HS-5 (cell line): ENCODE measurements around the gene TMTC4.
"Not testable (repeated sequence)": the region's sequence is repeated elsewhere in the genome, so short reads cannot be mapped to it uniquely, and the experiment has no call there.

Experiments
- DNase-seq: peaks from one replicate; pipeline ENCODE4 v3.0.0-alpha.2; 2012; ENCODE audit warnings: low read depth

Gene TMTC4

GRCh38 chr13:100620792-100621191 lies 53.8 kb downstream of the TMTC4 start:
- no peak for DNase-seq

- no peak for DNase-seq
Observed at GRCh38 chr13:100619940-100620339, 54.7 kb downstream of the TMTC4 start.

- not testable (repeated sequence) for DNase-seq
Observed at GRCh38 chr13:100618897-100619296, 55.7 kb downstream of the TMTC4 start.

- no peak for DNase-seq
Observed at GRCh38 chr13:100613031-100613430, 61.6 kb downstream of the TMTC4 start.

GRCh38 chr13:100611678-100612492 lies 62.7 kb downstream of the TMTC4 start:
- DNase-seq: no peak

- no peak for DNase-seq
Observed at GRCh38 chr13:100610391-100611347, 63.9 kb downstream of the TMTC4 start.

GRCh38 chr13:100608906-100609305 lies 65.7 kb downstream of the TMTC4 start:
- DNase-seq: no peak

- DNase-seq: no peak
Observed at GRCh38 chr13:100608489-100608888, 66.1 kb downstream of the TMTC4 start.

GRCh38 chr13:100604918-100605710 lies 69.5 kb downstream of the TMTC4 start:
- no peak for DNase-seq

- no peak for DNase-seq
Observed at GRCh38 chr13:100602493-100603111, 72.0 kb downstream of the TMTC4 start.

- DNase-seq: no peak
Observed at GRCh38 chr13:100601716-100602115, 72.9 kb downstream of the TMTC4 start.

GRCh38 chr13:100600915-100601314 lies 73.7 kb downstream of the TMTC4 start:
- DNase-seq: no peak

- no peak for DNase-seq
Observed at GRCh38 chr13:100600461-100600860, 74.1 kb downstream of the TMTC4 start.

- DNase-seq: peak; percentile 8
Observed at GRCh38 chr13:100597253-100597652, 77.3 kb downstream of the TMTC4 start.

GRCh38 chr13:100596516-100596915 lies 78.1 kb downstream of the TMTC4 start:
- DNase-seq: no peak

GRCh38 chr13:100594731-100595130 lies 79.9 kb downstream of the TMTC4 start:
- no peak for DNase-seq

- no peak for DNase-seq
Observed at GRCh38 chr13:100594255-100594654, 80.3 kb downstream of the TMTC4 start.

- no peak for DNase-seq
Observed at GRCh38 chr13:100589178-100589725, 85.3 kb downstream of the TMTC4 start.

GRCh38 chr13:100588331-100589177 lies 86.0 kb downstream of the TMTC4 start, which contains the start of gene GGACT:
Gene GGACT, minus strand, starts transcription at chr13:100588789. Its CDS starts 56,198 bp downstream, at chr13:100532591.
- no peak for DNase-seq

GRCh38 chr13:100584896-100585295 lies 89.7 kb downstream of the TMTC4 start:
- DNase-seq: no peak
